COLO829 (cell line): ENCODE measurements around the gene KIF13A.
"Not testable (repeated sequence)": the region's sequence is repeated elsewhere in the genome, so short reads cannot be mapped to it uniquely, and the experiment has no call there.

ENCODE experiments used
- DNase-seq: peaks from one replicate; pipeline ENCODE4 v3.0.0; 2012; ENCODE audit warnings: low spot score

KIF13A gene

DNA sequence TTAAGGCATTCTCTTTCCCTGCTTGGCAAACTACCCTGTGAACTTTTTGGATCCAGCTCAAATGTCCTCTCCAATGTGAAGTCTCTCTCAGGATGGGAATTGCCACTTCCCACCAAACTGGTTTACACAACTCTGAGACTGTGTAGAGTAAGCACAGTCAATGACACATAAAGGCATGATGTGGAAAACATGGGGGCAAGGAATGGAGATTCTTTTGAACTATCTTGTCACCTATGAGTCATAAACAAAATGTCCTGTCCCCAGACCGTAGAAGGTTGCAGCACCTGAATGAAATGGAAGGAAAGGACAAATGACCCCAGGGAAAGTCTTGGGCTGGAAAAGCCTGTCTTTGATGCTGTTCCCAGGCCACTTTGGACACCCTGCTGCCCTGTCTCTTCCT, 11.0 kb upstream of the KIF13A start:
- no peak for DNase-seq

DNA sequence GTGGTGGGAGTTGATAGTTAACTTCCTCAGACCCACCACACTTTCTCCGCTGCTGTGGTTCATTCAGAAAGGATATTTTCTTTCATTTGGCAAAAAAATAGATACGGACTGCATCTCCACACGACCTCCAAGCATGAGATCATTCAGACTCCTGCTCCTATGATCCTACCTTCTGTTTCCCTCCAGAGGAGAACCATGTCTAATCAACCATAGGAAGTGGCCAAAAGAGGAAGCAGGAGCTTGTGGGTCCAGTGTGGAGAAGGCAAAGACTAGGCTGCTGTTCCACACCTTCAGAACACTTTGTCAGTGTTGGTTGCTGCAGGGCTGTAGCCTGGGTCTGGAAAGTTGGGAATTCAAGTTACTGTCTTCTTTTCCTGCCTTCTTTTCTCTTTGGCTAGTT, 10.6 kb upstream of the KIF13A start:
- DNase-seq, result no peak

DNA sequence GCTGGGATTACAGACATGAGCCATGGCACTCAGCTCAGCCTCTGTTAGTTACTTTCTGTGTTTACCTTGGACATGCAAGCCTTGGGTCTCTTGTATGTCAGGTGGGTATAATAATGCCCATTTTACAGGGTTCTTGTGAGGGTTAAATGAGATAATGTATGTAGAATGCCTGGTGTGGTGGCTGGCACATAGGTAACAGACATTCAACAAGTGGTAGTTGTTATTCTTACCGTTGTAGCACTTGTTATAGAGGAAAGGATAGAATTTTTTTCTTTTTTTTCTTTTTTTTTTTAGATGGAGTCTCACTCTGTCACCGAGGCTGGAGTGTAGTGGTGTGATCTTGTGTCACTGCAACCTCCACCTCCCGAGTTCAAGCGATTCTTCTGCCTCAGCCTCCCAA, 8.0 kb upstream of the KIF13A start:
- no peak for DNase-seq

DNA sequence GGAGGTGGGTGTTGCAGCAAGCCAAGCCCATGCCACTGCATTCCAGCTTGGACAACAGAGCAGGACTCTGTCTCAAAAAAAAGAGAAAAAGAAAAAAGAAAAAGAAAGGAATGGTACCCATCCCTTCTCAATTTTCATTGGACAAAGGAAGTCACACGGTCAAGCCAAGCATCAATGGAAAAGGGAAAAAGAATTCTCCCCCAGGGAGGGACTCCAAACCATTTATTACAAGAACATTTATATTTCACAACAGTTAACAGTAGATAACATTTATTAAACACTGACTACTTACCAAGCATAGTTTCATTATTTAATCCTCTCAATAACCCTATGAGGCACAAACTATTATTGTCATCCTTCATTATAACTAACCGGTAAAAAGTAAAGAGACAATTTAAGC, 6.6 kb upstream of the KIF13A start:
- no peak for DNase-seq

DNA sequence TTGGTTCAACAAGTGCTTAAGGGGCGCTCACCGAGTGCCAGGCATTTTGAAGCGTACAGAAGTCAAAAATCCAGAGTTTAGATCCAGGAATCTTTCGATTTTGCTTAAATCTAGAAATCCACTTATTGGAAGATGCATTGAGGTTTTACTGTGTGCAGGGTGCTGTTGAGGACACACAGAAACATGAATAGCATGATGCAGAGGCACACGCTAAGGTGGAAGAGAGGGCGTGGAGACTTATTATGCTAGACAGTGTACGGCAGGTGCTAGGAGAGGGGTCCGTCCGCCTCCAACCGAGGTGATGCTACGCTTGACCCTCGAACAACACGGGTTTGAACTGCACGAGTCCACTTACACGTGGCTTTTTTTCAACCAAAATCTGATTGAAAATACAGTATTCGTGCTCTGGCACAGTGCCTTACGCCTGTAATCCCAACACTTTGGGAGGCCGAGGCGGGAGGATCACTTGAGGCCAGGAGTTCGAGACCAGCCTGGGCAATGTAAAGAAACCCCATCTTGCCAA, 1.0 kb upstream of the KIF13A start:
- no peak for DNase-seq

DNA sequence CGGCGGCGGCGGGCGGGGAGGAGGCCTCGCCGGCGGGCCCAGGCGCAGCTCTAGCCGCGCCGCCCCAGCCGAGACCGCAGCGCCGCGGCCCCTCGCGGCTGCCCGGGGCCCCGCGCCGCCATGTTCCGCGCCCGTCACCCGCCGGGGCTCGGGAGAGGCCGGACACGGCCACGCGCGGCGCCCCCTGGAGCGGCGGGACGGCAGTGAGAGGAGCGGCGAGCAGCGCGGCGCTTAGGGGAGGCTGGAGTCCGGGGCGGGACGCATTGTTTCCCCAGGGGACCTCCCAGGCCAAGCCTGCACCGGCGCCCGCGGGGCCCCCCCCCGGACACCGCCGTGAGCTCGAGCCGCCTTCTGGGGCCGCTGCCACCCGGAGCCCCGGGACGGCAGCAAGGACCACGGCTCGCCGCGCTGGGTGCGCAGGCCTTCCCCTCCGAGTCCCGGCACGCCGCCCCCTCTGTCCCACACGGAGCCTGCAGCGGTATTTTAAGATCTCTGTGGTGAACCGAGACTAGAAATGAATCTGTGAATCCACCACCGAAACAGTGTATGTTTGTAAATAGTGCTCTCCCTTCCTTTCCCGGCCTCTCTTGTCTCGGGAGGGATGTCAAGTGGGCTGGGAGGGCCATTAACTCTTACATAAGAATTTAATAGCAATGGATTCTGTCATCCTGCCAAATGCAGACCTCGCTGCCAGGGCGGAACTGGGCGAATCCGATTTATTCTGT, 424 bp upstream of the KIF13A start:
- peak; percentile 76 for DNase-seq

DNA sequence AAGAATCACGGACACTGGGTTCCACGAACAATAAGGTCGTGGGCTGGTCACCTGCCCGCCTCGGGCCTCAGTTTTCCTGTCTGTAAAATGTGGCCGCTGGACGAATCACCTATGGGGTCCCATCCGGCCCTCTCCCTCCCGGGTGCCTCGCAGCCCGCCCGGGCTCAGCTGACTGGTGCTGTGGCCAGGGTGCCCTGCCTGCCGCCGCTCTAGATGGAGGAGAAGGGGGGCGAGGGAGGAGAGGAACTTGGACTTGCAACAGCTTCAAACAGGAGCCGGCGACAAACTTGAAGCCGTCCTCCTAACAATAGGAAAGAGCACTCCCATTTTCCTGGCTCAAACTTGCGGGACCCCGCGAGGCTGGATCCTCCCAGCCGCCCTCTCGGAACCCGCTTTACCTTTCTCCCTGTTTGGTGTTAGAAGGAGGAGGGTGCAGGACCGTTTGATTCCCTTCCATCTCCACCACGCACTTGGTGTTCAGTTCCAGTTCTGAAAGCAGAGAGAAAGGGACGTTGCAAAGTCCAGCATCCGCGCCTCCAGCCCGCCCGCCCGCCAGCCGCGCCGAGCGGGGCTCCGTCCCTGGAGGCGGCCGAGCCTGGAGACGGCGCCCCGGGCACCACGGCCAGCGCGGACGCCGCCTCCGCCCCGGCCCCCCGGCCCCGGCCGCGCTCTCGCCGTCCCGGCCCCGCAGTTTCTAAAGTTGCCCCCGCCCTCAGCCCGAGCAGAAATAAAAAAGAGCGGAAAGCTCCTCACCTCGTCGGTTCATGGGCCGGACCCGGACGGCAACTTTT, 584 bp downstream of the KIF13A start:
- DNase-seq, result no peak

DNA sequence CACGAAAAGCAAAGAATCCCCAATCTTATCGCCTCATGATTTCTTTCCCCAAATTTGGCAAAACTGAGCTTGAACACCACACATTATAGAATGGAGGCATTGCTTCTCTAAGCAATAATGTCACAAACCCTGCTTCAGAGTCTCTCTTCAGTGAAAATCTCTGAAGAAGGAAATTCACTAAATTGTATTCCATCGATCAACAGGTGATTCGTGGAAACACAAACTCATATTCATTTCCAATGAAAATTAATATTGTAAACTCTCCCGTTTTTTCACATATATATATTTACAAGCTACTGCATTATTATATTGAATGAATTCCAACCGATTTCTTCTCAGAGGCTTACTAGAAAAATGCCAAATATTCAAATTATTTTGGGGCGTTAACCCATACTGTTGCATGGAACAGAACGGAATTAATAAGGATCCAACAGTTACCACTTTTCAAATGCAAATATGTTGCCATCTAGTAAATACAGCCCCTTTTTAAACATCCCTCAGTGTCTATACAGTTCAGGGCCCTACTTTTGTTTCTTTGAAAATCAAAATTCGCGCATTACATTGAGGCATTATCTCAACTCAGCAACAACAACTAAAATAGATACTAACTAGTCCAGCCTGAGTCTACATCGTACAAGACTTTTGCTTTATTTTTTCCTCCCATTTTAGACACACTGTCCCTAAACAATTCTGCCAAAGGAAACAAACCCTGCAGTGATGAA, 1.3 kb downstream of the KIF13A start:
- no peak for DNase-seq

DNA sequence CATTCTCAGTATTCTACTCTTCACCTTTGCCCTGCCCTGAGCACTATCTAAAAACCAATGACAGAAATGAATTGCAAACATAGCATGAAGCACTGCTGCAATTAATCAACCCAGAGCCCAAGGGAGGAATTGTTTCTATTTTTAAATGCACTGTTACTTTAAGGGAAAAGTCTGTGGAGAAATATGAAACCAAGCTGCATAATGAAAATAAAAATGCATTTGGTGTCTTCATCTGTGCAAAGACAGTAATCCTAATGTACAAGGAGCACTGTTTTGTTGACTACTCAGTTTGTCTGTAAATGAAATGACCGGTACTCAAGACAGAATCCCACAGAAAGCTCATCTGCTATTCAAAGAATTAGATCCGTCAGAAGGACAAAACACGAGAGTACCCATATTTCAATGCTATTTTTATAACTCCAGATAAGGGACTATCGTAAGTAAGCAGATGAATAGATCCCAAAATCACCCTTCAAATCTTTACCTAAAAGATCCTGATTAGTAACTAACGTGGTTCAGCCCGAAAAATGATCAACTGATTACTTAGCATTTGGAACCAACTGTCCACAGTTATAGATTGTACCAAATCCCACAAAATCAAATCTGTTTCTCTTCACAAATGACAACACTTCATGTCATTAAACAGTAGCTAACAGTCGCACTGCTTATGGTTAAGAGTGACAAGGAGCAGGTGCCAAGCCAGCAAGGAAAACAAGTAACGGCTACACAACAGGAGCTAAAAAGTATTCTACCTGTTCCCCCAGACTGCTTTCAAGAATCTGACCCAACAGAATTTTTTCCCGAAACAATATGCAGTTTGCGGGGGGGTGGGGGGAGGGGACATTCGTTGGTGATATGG, 2.4 kb downstream of the KIF13A start:
- no peak for DNase-seq

DNA sequence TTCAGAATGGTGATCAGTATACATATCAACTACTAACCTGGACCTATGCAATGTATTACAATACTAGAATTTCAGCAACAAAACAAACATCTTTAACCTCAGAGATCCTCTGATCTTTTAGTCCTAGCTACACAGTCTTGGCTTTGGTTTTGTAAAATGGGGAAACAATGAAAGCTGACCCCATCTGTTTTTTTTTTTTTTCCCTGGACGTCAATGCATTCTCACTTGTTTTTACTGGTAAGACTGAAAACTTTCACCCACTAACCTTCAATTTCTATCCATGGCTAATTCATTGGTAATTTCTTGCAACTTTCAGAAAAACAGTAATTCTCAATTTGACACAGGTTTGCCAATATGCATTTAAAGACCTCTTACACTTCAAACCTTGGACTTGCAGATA, 3.0 kb downstream of the KIF13A start:
- DNase-seq, result no peak

DNA sequence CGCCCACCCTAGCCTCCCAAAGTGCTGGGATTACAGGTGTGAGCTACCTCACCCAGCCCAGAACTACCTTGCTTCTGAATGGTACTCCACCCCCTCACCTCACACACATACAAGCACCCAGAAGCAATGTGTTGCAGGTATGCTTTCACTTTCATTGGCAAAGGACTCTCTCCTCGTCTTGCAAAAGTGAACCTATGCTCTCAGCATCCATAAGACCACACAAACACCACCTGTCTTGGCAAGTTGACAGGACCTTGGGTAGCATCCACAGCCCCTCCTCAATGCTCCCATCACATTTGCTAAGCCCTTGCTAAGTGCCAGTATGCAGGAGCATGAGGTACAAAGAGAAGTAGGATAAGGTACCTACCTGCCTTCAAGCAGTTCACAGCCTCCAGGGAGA, 3.7 kb downstream of the KIF13A start:
- no peak for DNase-seq

DNA sequence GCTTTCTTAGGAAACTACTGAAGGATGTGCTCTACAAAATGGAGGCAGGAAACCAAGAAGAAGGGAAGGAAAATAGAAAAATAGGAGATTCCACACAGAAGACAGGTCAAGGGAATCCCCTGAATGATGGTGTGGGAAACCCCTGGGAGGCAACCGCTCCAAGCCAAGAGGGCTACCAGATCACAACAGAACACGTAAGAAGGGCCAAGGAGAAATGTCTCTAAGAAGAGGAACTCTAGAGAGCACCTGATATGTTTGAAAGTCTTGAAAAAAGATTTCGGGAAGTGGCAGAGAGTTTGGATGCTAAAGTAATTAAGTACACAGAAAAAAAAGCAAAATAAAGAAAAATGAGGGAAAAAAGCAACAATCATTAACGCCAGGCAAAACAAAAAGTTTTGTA, 7.1 kb downstream of the KIF13A start:
- DNase-seq, result no peak

DNA sequence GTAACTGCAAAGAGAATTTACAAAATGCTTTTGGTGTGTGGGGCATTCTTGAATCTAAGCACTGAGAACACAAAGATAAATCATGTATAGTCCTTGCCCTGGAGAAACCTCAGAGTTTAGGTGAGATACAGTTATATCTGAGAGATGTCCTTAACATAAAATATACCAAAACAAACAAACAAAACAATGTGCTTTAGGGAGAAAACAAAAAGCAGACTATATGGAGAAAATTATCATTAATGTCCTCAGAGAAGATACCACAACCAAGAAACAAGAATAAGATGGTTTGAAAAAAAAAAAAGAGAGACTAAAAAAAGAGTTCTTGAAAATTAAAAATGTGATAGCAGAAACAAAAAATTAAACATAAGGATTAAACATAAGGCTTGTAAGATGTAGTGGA, 8.0 kb downstream of the KIF13A start:
- no peak for DNase-seq

DNA sequence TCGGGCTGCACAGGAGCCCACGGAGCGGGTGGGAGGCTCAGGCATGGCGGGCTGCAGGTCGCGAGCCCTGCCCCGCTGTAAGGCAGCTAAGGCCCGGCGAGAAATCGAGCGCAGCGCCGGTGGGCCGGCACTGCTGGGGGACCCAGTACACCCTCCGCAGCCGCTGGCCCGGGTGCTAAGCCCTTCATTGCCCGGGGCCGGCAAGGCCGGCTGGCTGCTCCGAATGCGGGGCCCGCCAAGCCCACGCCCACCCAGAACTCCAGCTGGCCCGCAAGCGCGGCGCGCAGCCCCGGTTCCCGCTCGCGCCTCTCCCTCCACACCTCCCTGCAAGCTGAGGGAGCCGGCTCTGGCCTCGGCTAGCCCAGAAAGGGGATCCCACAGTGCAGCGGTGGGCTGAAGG, 11.2 kb downstream of the KIF13A start:
- not testable (repeated sequence) for DNase-seq

DNA sequence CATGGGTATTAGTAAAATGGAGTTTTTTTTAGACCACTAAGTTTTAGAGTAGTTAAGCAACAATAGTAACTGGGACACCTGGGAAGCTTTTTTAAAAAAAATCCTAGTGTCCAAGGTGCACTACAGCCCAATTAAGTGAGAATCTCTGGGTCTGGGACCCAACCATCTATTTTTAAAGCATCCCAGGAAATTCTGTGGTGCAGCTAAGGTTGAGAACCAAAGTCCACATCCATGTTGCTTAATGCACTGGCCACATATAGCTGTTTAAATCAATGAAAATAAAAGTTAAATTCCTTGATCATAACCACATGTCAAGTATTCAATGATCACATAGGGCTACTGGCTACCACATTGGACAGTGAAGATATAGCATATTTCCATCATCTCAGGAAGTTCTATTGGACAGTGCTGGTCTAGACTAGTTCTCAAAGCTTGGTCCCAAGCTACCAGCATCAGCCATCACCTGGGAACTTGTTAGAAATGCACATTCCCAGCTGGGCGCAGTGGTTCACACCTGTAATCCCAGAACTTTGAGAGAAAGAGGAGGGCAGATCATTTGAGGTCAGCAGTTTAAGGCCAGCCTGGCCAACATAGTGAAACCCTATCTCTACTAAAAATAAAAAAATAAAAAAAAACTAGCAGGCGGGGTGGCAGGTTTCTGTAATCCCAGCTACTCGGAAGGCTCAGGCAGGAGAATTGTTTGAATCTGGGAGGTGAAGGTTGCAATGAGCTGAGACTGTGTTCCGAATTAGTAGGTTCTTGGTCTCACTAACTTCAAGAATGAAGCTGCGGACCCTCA, 12.7 kb downstream of the KIF13A start:
- DNase-seq, result no peak

DNA sequence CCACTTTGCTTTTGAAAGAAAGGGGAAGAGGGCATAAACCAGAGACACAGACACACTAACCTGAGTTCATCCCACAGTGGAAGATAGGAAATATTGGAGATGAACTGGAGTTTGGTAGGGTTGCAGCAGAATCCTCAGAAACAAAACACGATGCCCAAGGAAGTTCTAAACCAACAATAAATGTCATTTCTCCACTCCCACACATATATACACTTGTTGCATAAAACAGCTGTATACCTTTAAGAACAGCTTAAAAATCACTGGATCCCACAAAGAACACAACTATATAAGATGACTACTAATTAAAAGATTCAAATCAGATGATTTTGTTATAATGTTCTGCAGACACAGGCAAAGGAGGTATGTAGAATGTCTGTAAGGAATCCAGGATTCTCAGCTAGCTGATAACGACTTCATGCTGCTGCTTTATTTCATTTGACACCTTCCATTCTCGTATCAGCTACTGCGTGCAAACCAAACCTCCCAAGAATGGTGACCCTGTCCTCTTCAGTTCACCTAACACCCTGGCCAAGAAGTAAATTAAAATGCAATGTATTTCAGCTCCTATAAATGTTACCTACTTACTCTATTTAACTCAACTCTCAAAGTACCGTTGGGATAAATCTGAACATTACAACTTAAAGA, 14.3 kb downstream of the KIF13A start:
- DNase-seq, result no peak

DNA sequence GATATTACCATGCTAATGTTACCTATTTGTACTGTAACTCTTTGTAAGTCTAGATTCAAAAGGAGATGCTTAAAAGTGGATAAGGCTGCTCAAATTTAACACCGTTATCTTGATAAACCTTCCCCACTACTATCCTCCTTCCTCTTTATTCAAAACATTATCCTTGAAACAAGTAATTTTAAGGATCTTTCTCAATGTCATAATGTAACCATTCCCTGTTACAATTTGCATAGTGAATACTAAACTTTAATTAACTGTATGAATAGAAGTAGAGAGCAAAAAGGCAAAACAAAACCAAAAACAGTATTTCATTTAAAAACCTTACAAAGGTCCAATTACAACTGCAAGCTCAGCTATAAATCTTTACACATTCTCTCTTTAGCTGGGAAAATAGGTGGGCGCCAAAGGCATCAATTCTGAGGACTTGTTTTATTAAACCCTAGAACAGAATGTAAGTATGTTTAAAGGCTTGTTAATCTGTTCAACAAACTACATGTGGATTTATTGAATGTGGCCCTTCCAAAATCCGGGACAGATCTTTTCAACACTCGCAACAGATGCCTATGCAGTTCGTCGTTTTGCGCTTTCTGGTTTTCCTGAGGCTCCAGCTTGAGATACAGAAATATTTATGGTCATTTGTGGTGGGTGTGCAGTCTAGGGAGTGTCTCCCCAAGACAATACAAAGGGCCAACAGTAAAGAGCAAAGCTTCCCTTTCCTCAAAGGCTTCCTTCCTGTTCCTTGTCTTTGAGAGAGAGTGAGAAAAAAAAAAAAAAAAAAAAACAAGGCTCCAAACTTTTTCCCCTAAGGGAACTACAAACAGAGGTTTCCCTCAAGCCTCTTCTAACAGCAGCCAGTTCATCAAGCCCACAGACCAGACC, 15.1 kb downstream of the KIF13A start:
- no peak for DNase-seq

DNA sequence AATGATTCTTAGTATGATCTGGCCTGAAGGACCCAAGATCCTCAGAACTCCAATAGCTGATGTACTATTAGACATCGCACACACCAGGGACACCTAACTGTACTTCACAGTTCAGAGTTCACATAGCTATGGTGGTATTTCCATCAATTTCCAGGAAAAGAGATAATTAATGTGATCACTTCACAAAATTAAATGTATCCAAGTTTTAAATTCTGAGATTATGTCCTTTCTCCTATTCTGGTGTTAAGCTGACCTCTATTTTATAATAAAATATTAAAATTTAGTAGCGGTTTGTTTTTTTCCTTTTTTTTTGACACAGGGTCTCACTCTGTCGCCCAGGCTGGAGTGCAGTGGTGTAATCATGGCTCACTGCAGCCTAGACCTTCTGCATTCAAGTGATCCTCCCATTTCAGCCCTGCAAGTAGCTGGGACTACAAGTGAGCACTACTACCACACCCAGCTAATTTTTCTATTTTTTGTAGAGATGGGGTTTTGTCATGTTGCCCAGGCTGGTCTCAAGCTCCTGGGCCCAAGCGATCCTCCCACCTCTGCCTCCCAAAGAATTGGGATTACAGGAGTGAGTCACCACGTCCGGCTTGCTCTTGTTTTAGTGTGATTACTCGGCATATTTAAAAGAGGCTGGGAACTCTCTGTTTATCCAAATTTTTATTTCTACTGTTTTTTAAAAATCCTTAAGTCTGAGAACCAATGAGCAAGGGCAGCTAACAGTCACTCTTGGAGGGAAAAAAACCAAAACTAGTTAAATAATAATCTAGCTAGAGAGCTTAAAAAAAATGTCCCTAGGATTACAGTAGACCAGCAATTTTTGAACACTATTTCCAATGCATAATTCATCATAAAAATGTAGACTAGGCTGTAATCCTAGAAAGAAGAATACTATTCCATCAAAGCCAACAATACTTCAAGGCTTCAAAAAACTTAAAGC, 16.0 kb downstream of the KIF13A start:
- no peak for DNase-seq
